Duodenal mucosa (tissue), 2 donors: ENCODE results near the gene CPSF4L.

Experiments
- H3K27ac ChIP-seq: one replicate; pipeline ENCODE4 v1.7.0; 2013; ENCODE audit warnings: low read depth, low read length
- H3K27me3 ChIP-seq, 2 donors: one replicate each; pipeline ENCODE4 v1.7.0; 2013; ENCODE audit warnings: low read length in 2 of 2, control low read depth in 1 of 2; ENCODE audit not compliant: insufficient read depth in 2 of 2, control insufficient read depth in 1 of 2
- H3K36me3 ChIP-seq, 2 donors: one replicate each; pipeline ENCODE4 v1.7.0; 2013; ENCODE audit warnings: low read length in 2 of 2, control low read depth in 1 of 2; ENCODE audit not compliant: insufficient read depth in 2 of 2, control insufficient read depth in 1 of 2
- H3K4me1 ChIP-seq, 2 donors: one replicate each; pipeline ENCODE4 v1.7.0; 2013; ENCODE audit warnings: low read length in 2 of 2, control low read depth in 1 of 2; ENCODE audit not compliant: insufficient read depth in 2 of 2, control insufficient read depth in 1 of 2
- H3K4me3 ChIP-seq, 2 donors: one replicate each; pipeline ENCODE4 v1.7.0; 2013; ENCODE audit warnings: low read length in 2 of 2, low read depth in 1 of 2
- H3K9ac ChIP-seq, 2 donors: one replicate each; pipeline ENCODE4 v1.7.0; 2013; ENCODE audit warnings: low read length in 2 of 2, low read depth in 1 of 2
- H3K9me3 ChIP-seq, 2 donors: one replicate each; pipeline ENCODE4 v1.7.0; 2013; ENCODE audit warnings: low read length in 2 of 2, control low read depth in 1 of 2; ENCODE audit not compliant: control insufficient read depth in 1 of 2

The CPSF4L gene

GRCh38 chr17:73282629-73283028, 20.9 kb upstream of the CPSF4L start:
- peaks cover 28 to 32% of the 10 kb centered on the region in 2 donors for H3K4me1 ChIP-seq
- no peaks in the 10 kb centered on the region for H3K27me3 ChIP-seq
- no peaks in the 10 kb centered on the region for H3K9me3 ChIP-seq
- H3K4me3 ChIP-seq = no peak overlapping the region
- H3K36me3 ChIP-seq = peaks cover 9 to 46% of the 10 kb centered on the region in 2 donors
- no peak overlapping the region for H3K9ac ChIP-seq
- H3K27ac ChIP-seq = no peak overlapping the region

GRCh38 chr17:73281928-73282327, 20.2 kb upstream of the CPSF4L start:
- H3K9ac ChIP-seq = no peak overlapping the region
- no peaks in the 10 kb centered on the region for H3K9me3 ChIP-seq
- H3K27me3 ChIP-seq = no peaks in the 10 kb centered on the region
- H3K4me1 ChIP-seq = peaks cover 21 to 29% of the 10 kb centered on the region in 2 donors
- no peak overlapping the region for H3K4me3 ChIP-seq
- H3K27ac ChIP-seq = no peak overlapping the region
- peaks cover 9 to 46% of the 10 kb centered on the region in 2 donors for H3K36me3 ChIP-seq

GRCh38 chr17:73280191-73280590, 18.5 kb upstream of the CPSF4L start:
- H3K9me3 ChIP-seq = no peaks in the 10 kb centered on the region
- peaks cover 9 to 30% of the 10 kb centered on the region in 2 donors for H3K36me3 ChIP-seq
- no peak overlapping the region for H3K9ac ChIP-seq
- H3K4me3 ChIP-seq = no peak overlapping the region
- H3K27me3 ChIP-seq = no peaks in the 10 kb centered on the region
- peaks cover 18 to 26% of the 10 kb centered on the region in 2 donors for H3K4me1 ChIP-seq
- no peak overlapping the region for H3K27ac ChIP-seq

- Histone ChIP-seq H3K4me3 (no peak overlapping the region), H3K27me3 (no peaks in the 10 kb centered on the region), H3K4me1 (peaks cover 18 to 26% of the 10 kb centered on the region in 2 donors), H3K9ac (no peak overlapping the region), H3K27ac (peak overlapping the region; percentile 32), H3K36me3 (peaks cover 6 to 26% of the 10 kb centered on the region in 2 donors), H3K9me3 (no peaks in the 10 kb centered on the region)
These were observed 18.0 kb upstream of the CPSF4L start for GRCh38 chr17:73279704-73280103.

- Histone ChIP-seq H3K4me3 (no peak overlapping the region), H3K27me3 (no peaks in the 10 kb centered on the region), H3K9me3 (no peaks in the 10 kb centered on the region), H3K4me1 (peaks cover 18 to 26% of the 10 kb centered on the region in 2 donors), H3K9ac (no peak overlapping the region), H3K27ac (peak overlapping the region; percentile 32), H3K36me3 (peaks cover under 1 to 17% of the 10 kb centered on the region in 2 donors)
These were observed 17.1 kb upstream of the CPSF4L start for GRCh38 chr17:73278465-73279453.

GRCh38 chr17:73278049-73278464, 16.4 kb upstream of the CPSF4L start:
- H3K9ac ChIP-seq = no peak overlapping the region
- H3K9me3 ChIP-seq = no peaks in the 10 kb centered on the region
- H3K27me3 ChIP-seq = no peaks in the 10 kb centered on the region
- H3K27ac ChIP-seq = no peak overlapping the region
- peaks cover 18 to 26% of the 10 kb centered on the region in 2 donors for H3K4me1 ChIP-seq
- H3K36me3 ChIP-seq = peaks cover 0 to 13% of the 10 kb centered on the region in 2 donors
- no peak overlapping the region for H3K4me3 ChIP-seq

- H3K4me3 ChIP-seq = no peak overlapping the region
- peaks cover 11 to 19% of the 10 kb centered on the region in 2 donors for H3K4me1 ChIP-seq
- no peak overlapping the region for H3K27ac ChIP-seq
- no peak overlapping the region for H3K9ac ChIP-seq
- H3K9me3 ChIP-seq = no peaks in the 10 kb centered on the region
- H3K36me3 ChIP-seq = no peaks in the 10 kb centered on the region
- H3K27me3 ChIP-seq = no peaks in the 10 kb centered on the region
These were observed 12.8 kb upstream of the CPSF4L start for GRCh38 chr17:73274490-73274889.

GRCh38 chr17:73272906-73273218, 11.2 kb upstream of the CPSF4L start:
- H3K9ac ChIP-seq = no peak overlapping the region
- peaks cover 2 to 6% of the 10 kb centered on the region in 2 donors for H3K4me1 ChIP-seq
- no peaks in the 10 kb centered on the region for H3K9me3 ChIP-seq
- no peaks in the 10 kb centered on the region for H3K27me3 ChIP-seq
- no peak overlapping the region for H3K27ac ChIP-seq
- H3K4me3 ChIP-seq = no peak overlapping the region
- H3K36me3 ChIP-seq = no peaks in the 10 kb centered on the region

- H3K4me3 ChIP-seq = no peak overlapping the region
- H3K27me3 ChIP-seq = no peaks in the 10 kb centered on the region
- no peak overlapping the region for H3K27ac ChIP-seq
- H3K36me3 ChIP-seq = no peaks in the 10 kb centered on the region
- peaks cover 0 to 7% of the 10 kb centered on the region in 2 donors for H3K4me1 ChIP-seq
- no peak overlapping the region for H3K9ac ChIP-seq
- no peaks in the 10 kb centered on the region for H3K9me3 ChIP-seq
These were observed 9.4 kb upstream of the CPSF4L start for GRCh38 chr17:73271072-73271471.

GRCh38 chr17:73269791-73270190, 8.1 kb upstream of the CPSF4L start:
- Histone ChIP-seq H3K9me3 (no peaks in the 10 kb centered on the region), H3K9ac (no peak overlapping the region), H3K27ac (no peak overlapping the region), H3K36me3 (no peaks in the 10 kb centered on the region), H3K27me3 (no peaks in the 10 kb centered on the region), H3K4me3 (no peak overlapping the region), H3K4me1 (peaks cover 0 to 7% of the 10 kb centered on the region in 2 donors)
